Left ventricle myocardium inferior (tissue), 1 donor: ENCODE measurements around the gene NRG2. TPM values are rescaled to one million over a fixed set of nuclear protein-coding genes. Genes with fewer than 3 reads are reported as not detected.

Source experiments
- DNase-seq: peaks from one replicate; pipeline ENCODE4 v3.0.0-alpha.2; 2020
- H3K27ac ChIP-seq: fragments of 200-600 bp; replicated peaks from 2 replicates; pipeline ENCODE4 v1.8.0; 2021
- H3K27me3 ChIP-seq: fragments of 200-600 bp; 2 replicates; pipeline ENCODE4 v1.8.0; 2021; ENCODE audit warnings: low read depth
- H3K36me3 ChIP-seq: fragments of 200-600 bp; 2 replicates; pipeline ENCODE4 v1.8.0; 2021
- H3K4me1 ChIP-seq: fragments of 200-600 bp; 2 replicates; pipeline ENCODE4 v1.8.0; 2021
- H3K4me3 ChIP-seq: fragments of 200-600 bp; 2 replicates; pipeline ENCODE4 v1.8.0; 2021; ENCODE audit warnings: mild to moderate bottlenecking, moderate library complexity
- H3K9me3 ChIP-seq: fragments of 200-600 bp; replicated peaks from 2 replicates; pipeline ENCODE4 v1.8.0; 2021
- CTCF ChIP-seq: fragments of 200-600 bp; IDR thresholded peaks from 2 replicates; pipeline ENCODE4 v1.8.0; 2021; ENCODE audit warnings: antibody characterized with exemption, mild to moderate bottlenecking, borderline replicate concordance
- intact Hi-C: fragments of 100-400 bp; cut with micrococcal nuclease; formaldehyde crosslinking; loops from one replicate; pipeline ENCODE4 v1.11.0; 2022
- total RNA-seq: library from RNA; stranded (reverse); fragmentation: NEBNext Ultra II Directional; extraction: Animal tissue kit (Norgen Biotek cat#: 25700); gene quantifications from one replicate; pipeline ENCODE4 v1.2.1, GENCODE V29; 2021
- donor health status: DM: no; HTN: yes; CAD: no; lungs with severe emphysema.

The NRG2 gene
- total RNA-seq, 1 donor from 2014 or later, result 3.1 TPM

DNA sequence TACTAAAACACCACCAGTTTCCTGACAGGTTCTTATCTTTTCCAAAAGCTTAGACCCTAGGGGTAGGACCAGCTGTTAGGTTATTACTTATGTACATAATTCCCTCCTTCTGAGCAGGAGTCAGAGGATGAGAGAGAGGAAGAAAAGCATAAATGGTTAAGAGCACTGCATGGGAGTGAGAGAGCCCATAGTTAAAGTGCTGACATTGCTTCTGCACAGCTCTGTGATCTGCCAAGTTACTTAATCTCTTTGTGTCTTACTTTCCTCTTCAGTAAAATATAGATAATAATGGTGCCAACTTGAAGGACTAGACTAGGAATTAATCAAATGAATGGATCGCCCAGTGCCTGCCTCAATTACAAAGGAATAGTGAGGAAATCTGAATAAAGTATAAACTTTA is 66.4 kb downstream of the NRG2 start:
- intact Hi-C loops, result no loop called here
- H3K36me3 ChIP-seq, result no peaks in the 10 kb centered on the region
- H3K9me3 ChIP-seq, result no peaks in the 10 kb centered on the region
- no peaks in the 10 kb centered on the region for H3K27me3 ChIP-seq
- TF ChIP-seq CTCF, result no peak
- no peak for DNase-seq
- no peak overlapping the region for H3K27ac ChIP-seq
- H3K4me1 ChIP-seq, result peaks cover 25% of the 10 kb centered on the region
- H3K4me3 ChIP-seq, result no peak overlapping the region

- no peak overlapping the region for H3K4me3 ChIP-seq
- H3K27ac ChIP-seq, result no peak overlapping the region
- H3K4me1 ChIP-seq, result peaks cover 28% of the 10 kb centered on the region
- no peak for DNase-seq
- intact Hi-C loops, result no loop called here
- H3K9me3 ChIP-seq, result no peaks in the 10 kb centered on the region
- TF ChIP-seq CTCF, result no peak
- no peaks in the 10 kb centered on the region for H3K36me3 ChIP-seq
- no peaks in the 10 kb centered on the region for H3K27me3 ChIP-seq
Measured at GRCh38 chr5:139975942-139976341, 67.2 kb downstream of the NRG2 start.

DNA sequence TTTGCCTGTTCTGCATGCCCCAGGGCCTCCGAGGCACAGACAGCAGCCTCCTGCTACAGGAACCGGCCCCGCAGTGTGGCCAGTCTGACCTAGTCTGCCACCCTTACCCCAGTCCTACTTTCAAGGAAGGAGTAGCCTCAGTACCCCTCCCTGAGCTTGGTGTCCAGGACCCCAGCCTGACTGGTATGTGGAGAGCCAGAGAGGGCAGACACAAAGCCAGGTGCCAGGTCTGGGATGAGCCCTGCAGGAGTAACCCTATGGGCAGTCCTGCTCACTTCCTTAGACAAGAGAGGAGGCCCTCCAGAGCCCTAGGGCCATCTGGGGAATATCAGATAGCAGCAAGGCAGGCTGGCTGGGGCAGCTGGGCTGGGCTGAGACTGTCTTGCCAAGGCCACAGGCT is 67.8 kb downstream of the NRG2 start:
- H3K9me3 ChIP-seq, result no peaks in the 10 kb centered on the region
- DNase-seq, result no peak
- no peak for TF ChIP-seq CTCF
- H3K36me3 ChIP-seq, result no peaks in the 10 kb centered on the region
- H3K4me3 ChIP-seq, result no peak overlapping the region
- no peaks in the 10 kb centered on the region for H3K27me3 ChIP-seq
- intact Hi-C loops, result no loop called here
- H3K4me1 ChIP-seq, result peaks cover 30% of the 10 kb centered on the region
- H3K27ac ChIP-seq, result no peak overlapping the region

DNA sequence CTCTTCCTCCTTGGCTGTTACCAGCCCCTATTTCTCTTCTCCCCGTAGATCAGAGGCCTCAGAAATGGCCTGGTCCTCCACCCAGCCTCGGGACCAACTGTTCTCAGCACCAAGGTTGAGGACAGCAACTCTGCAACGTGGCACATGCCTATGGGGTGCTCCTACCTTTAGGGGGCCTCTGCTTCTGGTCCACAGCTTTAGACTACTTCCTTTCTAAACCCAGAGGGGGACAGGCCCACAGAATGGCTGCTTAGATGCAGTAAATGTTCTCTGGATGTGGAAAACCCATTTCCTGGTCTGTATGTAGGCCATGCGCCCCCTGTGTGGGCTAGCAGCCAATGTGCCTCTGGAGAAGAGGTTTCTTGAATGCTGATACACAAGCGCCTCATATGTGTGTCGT is 68.4 kb downstream of the NRG2 start:
- no peak overlapping the region for H3K4me3 ChIP-seq
- TF ChIP-seq CTCF, result no peak
- intact Hi-C loops, result no loop called here
- H3K27me3 ChIP-seq, result no peaks in the 10 kb centered on the region
- H3K27ac ChIP-seq, result no peak overlapping the region
- no peaks in the 10 kb centered on the region for H3K9me3 ChIP-seq
- no peak for DNase-seq
- no peaks in the 10 kb centered on the region for H3K36me3 ChIP-seq
- H3K4me1 ChIP-seq, result peaks cover 34% of the 10 kb centered on the region

DNA sequence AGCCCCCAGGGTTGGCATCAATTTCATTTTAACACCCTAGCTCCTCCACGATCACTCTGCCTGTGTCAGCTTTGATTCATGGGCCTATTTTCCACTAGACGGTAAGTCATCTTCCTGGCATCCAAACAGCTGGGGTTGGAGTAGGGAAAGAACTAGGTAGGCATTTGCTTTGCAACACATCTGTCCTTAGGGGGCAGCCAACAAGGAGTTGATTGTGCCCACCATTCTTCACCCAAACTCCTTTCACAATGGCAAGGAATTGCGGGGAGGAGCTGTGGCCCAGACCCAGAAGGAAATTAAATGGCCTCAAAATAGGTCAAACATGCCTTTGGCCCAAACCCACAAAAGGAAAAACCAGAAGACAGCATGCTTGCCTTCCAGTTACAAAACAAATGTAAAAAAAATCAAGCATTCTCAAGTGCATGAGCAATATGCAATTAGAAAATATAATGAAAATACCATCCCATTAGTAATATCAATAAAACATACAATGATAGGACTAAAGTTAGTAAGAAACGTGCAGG is 71.8 kb downstream of the NRG2 start:
- Histone ChIP-seq H3K36me3 (no peaks in the 10 kb centered on the region), H3K27ac (no peak overlapping the region), H3K4me1 (peaks cover 41% of the 10 kb centered on the region), H3K27me3 (no peaks in the 10 kb centered on the region), H3K9me3 (no peaks in the 10 kb centered on the region), H3K4me3 (no peak overlapping the region)
- DNase-seq, result no peak
- intact Hi-C loops, result no loop called here
- no peak for TF ChIP-seq CTCF
